Measurements from ENCODE around the gene CCND3. TPM values are rescaled to one million over a fixed set of nuclear protein-coding genes. Genes with fewer than 3 reads are reported as not detected.

The CCND3 gene

GRCh38 chr6:41884957-41885356 lies 56.7 kb downstream of the CCND3 start:
- Histone ChIP-seq H3K9me3 (replicated peaks; ENCODE audit: low read length) (no peaks in the 10 kb centered on the region), H3K4me3 (ENCODE audit: low read length) (no peak overlapping the region), H3K4me2 (ENCODE audit: low read length) (no peak overlapping the region), H3K4me1 (ENCODE audit: control insufficient read depth, insufficient read depth, low read length) (peaks cover 7% of the 10 kb centered on the region), H3K36me3 (ENCODE audit: insufficient read depth, low read length) (no peaks in the 10 kb centered on the region), H3K27me3 (ENCODE audit: control insufficient read depth, insufficient read depth, low read length) (no peaks in the 10 kb centered on the region), H3K9ac (ENCODE audit: low read depth, low read length) (no peak overlapping the region)

Small RNA genes within 50 kb of the gene (small RNA-seq; reads per million reads assigned to genes)
- gene RF00019: not detected
